NCI-H82 treated with DMSO at 0.1 percent for 48 hours (cell line): ENCODE measurements around the gene HOXA6.
A peak's percentile ranks its signal among the peaks of the same experiment; 100 is the strongest.

Source experiments
- DNase-seq: peaks from one replicate; lab custom pipeline; 2025; ENCODE audit not compliant: unreplicated experiment; lab: John Stamatoyannopoulos, UW

HOXA6 gene

DNA sequence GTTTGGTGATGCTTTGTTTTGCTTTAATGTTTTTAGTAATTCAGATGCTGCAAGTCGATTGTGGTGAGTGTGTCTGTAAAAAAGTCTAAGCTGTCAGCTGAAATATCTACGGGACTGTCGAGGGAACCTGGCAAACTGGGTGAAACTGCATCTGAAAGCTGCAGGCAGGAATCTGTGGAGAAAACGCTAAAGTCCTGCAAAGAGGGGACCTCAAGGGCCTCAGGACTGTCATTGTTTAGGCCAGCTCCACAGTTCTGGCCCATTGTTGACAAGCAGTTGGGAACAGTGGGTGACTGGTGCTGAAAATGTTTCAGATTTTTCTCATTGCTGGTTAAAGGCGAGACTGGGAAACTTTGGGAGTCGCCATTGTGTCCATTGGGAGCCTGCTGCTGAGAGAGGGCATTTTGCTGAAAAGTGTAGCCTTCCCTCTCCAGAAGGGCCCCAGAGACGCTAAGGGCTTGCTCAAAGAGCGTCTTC is 46.8 kb downstream of the HOXA6 start:
- no peak for DNase-seq

GRCh38 chr7:27099453-27100370 is 47.9 kb downstream of the HOXA6 start:
- no peak for DNase-seq

GRCh38 chr7:27098578-27099451 is 48.8 kb downstream of the HOXA6 start:
- no peak for DNase-seq

- DNase-seq: no peak
These were observed 49.6 kb downstream of the HOXA6 start for GRCh38 chr7:27097686-27098577.

GRCh38 chr7:27096768-27097514 is 50.6 kb downstream of the HOXA6 start:
- no peak for DNase-seq

- peak; percentile 89 for DNase-seq
These were observed 51.4 kb downstream of the HOXA6 start, which contains the start of gene HOXA1 for GRCh38 chr7:27095897-27096767. TSS of gene HOXA1 (minus strand) at chr7:27096000. CDS start at chr7:27095912, 88 bp downstream.
